AG09309 (cell line): ENCODE measurements around the gene PADI4.
"Not testable (repeated sequence)": the region's sequence is repeated elsewhere in the genome, so short reads cannot be mapped to it uniquely, and the experiment has no call there.

Experiments
- DNase-seq: peaks from one replicate; pipeline ENCODE4 v3.0.0-alpha.2; 2010; ENCODE audit warnings: low read depth
- H3K4me3 ChIP-seq: 2 replicates; pipeline ENCODE4 v1.5.1; 2011; ENCODE audit warnings: mild to moderate bottlenecking, low read depth, low read length, moderate library complexity; ENCODE audit not compliant: control insufficient read depth
- TF ChIP-seq, protein P1 (sequence below): IDR thresholded peaks from 2 replicates; pipeline ENCODE4 v1.5.1; 2011; ENCODE audit warnings: mild to moderate bottlenecking, low read depth, low read length, inconsistent platforms; ENCODE audit not compliant: insufficient read depth, control insufficient read depth; ENCODE audit errors: missing control alignments

PADI4 gene

DNA sequence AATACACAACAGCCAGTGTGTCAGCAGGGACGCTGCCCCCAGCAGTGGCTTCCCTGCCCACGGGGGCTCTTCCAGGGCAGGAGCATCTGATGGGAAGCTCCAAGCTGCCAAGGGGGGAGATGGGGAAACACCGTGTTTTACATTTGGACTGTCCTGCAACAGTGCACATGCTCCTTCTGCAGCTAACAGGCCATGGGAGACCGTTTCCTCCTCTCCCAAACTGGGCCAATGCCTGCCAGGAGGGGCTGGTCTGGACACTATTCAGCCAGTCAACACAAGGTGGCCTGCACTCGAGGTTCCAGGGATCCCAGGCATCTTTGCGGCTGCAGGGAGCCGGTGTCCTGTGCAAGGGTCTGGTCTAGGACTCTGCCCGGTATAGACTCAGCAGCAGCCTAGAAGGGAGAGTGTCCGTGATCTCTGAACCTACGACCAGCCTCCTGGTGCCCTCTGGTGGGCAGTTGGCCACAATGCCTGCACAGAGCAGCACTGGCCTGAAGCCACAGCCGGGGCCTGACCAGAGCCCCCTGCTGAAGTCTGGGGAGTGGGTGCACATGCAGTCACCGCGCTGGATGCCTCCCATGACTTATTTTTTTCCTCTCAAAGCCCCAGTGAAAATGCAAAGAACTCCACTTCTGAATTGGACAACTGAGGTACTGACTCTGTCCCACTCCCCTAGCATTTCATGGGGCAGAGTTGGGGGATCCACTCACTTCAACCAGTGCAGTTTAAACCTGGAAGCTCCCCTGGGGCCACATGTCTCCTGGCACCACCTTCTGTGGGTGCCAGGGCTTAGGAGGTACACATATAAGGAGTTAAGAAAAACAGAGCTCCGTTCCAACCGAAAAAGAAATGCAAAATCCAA, 98.1 kb downstream of the PADI4 start:
- DNase-seq: peak; percentile 10
- TF ChIP-seq, protein P1, sequence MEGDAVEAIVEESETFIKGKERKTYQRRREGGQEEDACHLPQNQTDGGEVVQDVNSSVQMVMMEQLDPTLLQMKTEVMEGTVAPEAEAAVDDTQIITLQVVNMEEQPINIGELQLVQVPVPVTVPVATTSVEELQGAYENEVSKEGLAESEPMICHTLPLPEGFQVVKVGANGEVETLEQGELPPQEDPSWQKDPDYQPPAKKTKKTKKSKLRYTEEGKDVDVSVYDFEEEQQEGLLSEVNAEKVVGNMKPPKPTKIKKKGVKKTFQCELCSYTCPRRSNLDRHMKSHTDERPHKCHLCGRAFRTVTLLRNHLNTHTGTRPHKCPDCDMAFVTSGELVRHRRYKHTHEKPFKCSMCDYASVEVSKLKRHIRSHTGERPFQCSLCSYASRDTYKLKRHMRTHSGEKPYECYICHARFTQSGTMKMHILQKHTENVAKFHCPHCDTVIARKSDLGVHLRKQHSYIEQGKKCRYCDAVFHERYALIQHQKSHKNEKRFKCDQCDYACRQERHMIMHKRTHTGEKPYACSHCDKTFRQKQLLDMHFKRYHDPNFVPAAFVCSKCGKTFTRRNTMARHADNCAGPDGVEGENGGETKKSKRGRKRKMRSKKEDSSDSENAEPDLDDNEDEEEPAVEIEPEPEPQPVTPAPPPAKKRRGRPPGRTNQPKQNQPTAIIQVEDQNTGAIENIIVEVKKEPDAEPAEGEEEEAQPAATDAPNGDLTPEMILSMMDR: peak; percentile 88
- no peak overlapping the region for H3K4me3 ChIP-seq

DNA sequence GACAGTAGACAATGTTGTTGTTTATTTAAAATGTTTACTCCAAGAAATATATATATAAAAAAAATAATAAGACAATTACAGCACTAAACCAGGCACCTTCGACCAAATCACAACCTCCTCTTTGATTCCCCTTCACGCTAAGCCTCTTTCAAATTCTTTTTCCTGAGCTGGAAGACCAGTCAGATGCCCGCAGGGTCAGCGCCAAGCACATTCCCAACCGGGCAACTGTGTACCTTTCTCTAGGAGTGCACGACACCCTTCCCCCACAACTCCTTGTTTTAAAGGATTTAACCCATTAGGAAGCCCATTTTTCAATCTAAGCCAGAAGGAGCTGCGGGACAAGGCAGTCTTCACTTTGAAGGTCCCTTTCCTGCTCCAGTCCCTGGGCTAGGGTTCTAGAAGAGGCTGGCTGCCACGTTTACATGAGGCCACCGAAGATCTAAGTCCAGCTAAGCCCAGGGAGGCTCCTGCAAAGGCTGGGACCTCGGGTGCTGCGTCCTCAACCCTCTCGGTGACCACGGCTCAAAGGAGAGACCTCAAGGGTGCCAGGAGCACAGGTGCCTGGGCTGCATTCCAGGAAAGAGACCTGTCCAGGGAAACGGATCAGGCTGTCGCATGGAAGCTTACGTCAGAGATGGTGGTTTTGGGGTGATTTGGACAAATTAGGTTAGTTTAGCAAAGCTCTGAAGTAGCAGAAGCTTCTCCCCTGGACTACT, 98.9 kb downstream of the PADI4 start:
- not testable (repeated sequence) for H3K4me3 ChIP-seq, DNase-seq

DNA sequence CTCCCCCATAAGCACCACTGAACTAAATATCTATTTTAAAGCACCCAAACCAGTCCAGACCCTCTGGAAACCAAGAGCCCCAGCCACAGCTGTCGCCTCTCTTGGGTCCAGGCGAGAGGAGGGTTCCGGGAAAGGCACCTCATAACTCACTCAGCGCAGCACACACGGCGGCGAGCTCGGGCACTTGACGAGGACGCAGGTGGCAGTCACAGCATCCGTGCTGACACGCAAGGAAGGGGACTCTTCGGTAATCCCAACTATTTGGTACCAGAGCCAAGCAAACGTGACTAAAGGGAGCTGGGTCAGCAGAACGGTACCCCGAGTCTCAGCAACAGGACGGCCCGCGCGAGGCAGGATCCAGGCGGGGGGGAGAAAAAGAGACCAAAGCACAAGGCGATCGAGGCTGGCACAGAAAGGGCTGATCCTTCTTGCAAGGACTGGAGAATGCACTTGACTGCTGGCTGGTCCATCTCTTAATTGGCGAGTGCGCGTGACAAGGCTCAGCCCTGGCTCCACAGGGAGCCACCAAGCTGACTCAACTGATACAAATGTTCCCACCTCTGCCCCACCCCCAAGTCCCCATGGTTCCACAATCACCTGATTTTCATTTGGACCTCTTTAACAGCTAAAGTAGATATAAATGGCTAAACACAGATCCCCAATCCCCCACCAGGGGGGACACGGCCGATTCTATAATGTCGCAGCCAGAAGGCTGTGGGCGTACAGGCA, 100.0 kb downstream of the PADI4 start:
- DNase-seq: not testable (repeated sequence)

DNA sequence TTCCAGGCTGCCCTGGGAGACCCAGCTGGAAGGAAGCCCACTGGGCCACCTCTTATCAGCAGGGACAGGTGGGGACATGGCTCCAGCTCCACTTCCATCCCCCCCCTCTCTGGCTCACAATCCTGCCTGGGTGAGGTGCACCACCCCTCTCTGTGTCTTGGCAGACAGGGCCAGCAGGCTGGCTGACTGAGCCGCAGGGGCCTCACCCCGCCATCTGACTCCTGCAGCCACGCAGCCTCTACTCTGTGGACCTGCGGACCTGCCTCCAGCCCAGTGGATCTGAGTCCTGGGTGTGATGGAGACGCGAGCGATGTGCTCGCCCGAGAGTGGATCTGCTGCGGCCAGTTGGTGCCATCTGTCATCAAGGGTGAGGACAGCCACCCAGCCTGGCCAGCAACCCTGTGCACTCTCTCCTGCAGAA, 101.4 kb downstream of the PADI4 start:
- TF ChIP-seq, protein P1: no peak
- DNase-seq: no peak
- H3K4me3 ChIP-seq: no peak overlapping the region

More for the DNA sequence above, 100.0 kb downstream of the PADI4 start:
- not testable (repeated sequence) for H3K4me3 ChIP-seq

DNA sequence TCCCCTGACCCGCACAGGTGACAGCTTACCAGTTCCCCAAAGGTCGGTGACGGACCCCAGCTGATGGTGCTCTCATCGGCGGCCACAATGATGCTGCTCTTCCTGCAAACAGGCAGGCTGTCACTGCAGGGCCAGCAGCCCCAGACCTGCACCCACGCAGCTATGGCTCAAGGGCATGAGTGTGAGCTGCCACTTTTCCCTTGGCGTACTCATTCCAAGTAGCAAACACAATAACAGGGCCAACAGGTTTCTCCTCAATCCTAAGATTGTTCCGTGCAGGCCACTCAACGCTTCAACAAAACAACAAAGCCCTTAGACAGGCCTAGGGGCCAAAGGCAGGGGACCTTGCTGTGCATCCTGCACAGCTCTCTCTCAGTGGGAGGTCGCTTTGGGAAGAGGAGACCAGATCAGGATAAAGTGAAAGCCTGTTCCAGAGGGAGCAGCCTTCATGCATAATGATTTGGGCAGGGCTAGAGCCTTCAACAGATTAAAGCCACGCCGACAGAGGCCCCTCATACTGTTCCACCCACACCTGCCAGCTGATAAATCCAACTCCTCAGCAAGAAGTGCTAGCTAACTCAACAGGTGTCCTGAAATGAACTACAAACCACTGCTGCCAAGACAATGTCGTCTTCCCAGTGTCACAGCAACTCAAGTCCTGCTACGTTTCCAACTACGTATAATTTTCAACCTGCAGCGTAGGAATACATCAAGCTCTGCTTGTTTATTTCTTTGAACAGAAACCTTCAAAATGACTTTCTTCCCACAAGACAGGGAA, 104.3 kb downstream of the PADI4 start:
- H3K4me3 ChIP-seq: no peak overlapping the region

More for the DNA sequence above, 104.3 kb downstream of the PADI4 start:
- TF ChIP-seq, protein P1: no peak
- DNase-seq: no peak
